AG04450 (cell line): ENCODE results near the gene ADNP2. TPM values are rescaled to one million over a fixed set of nuclear protein-coding genes. Genes with fewer than 3 reads are reported as not detected.

ENCODE experiments used
- CTCF ChIA-PET: fragments of 300-600, 350-600 bp; formaldehyde crosslinking; extraction: SDS; loops from one replicate; lab custom pipeline; 2022; ENCODE audit warnings: antibody characterized with exemption, inconsistent platforms; lab: Charles Lee
- POLR2A ChIA-PET: fragments of 350-600 bp; formaldehyde crosslinking; extraction: SDS; loops from one replicate; lab custom pipeline; 2021; ENCODE audit warnings: antibody characterized with exemption, inconsistent platforms; lab: Yijun Ruan, JAX
- DNase-seq: peaks from one replicate; pipeline ENCODE4 v3.0.0-alpha.2; 2011; ENCODE audit warnings: low read depth, low spot score
- H3K27ac ChIP-seq: one replicate; pipeline ENCODE4 v1.5.1; 2012; ENCODE audit warnings: low read depth, low read length, control low read depth
- H3K27me3 ChIP-seq: one replicate; pipeline ENCODE4 v1.6.0; 2012; ENCODE audit warnings: low read length; ENCODE audit not compliant: control insufficient read depth, insufficient read depth
- H3K4me3 ChIP-seq: 2 replicates; pipeline ENCODE4 v1.5.1; 2011; ENCODE audit warnings: mild to moderate bottlenecking, low read depth, low read length, control low read depth
- H3K9me3 ChIP-seq: 2 replicates; pipeline ENCODE4 v1.5.1; 2012; ENCODE audit warnings: low read length; ENCODE audit not compliant: control insufficient read depth, insufficient read depth
- CTCF ChIP-seq: IDR thresholded peaks from 2 replicates; pipeline ENCODE4 v1.5.1; 2011; ENCODE audit warnings: low read depth, low read length, control low read depth, inconsistent platforms
- polyA plus RNA-seq: library from polyadenylated mRNA; depleted of rRNA; stranded (reverse); fragments of >200 nt; gene quantifications from 2 replicates; pipeline ENCODE4 v1.2.3, GENCODE V29; 2011

The ADNP2 gene
- polyA plus RNA-seq, 1 experiment: 6.8 TPM

- POLR2A ChIA-PET: no interaction called here
- Histone ChIP-seq H3K9me3 (peaks cover 2% of the 10 kb centered on the region; the same call in 1 of the 2 replicates), H3K4me3 (peak overlapping the region; percentile 27; the same call in 1 of the 2 replicates), H3K27me3 (no peaks in the 10 kb centered on the region), H3K27ac (peak overlapping the region; percentile 11)
- CTCF ChIA-PET: interaction anchor here (0.6 to 3.3 kb wide), 18 partner anchors 8 to 85 kb away, joined by 3 to 29 read pairs (median 4); partner anchors contain the start of gene PARD6G
- DNase-seq: peak; percentile 24
- peak; percentile 80 for TF ChIP-seq CTCF
Observed at GRCh38 chr18:80171054-80171872, 62.2 kb downstream of the ADNP2 start.

- no peaks in the 10 kb centered on the region for H3K27me3 ChIP-seq
- no peak for DNase-seq
- ChIA-PET CTCF (no interaction called here), POLR2A (no interaction called here)
- H3K9me3 ChIP-seq: peaks cover 2% of the 10 kb centered on the region; the same call in 1 of the 2 replicates
- TF ChIP-seq CTCF: no peak
- no peak overlapping the region for H3K27ac ChIP-seq
- H3K4me3 ChIP-seq: no peak overlapping the region
Observed at GRCh38 chr18:80172056-80172455, 63.0 kb downstream of the ADNP2 start.

GRCh38 chr18:80173060-80173459 lies 64.0 kb downstream of the ADNP2 start:
- no peak overlapping the region for H3K4me3 ChIP-seq
- no peak for DNase-seq
- peaks cover 2% of the 10 kb centered on the region; the same call in 1 of the 2 replicates for H3K9me3 ChIP-seq
- H3K27me3 ChIP-seq: no peaks in the 10 kb centered on the region
- TF ChIP-seq CTCF: no peak
- ChIA-PET CTCF (no interaction called here), POLR2A (no interaction called here)
- H3K27ac ChIP-seq: no peak overlapping the region

GRCh38 chr18:80175451-80176204 lies 66.6 kb downstream of the ADNP2 start:
- H3K4me3 ChIP-seq: no peak overlapping the region
- H3K27ac ChIP-seq: no peak overlapping the region
- no peaks in the 10 kb centered on the region; the same call in 1 of the 2 replicates for H3K9me3 ChIP-seq
- no peaks in the 10 kb centered on the region for H3K27me3 ChIP-seq
- TF ChIP-seq CTCF: no peak
- ChIA-PET CTCF (interaction anchor here (0.8 to 1.1 kb wide), 2 partner anchors 18 to 21 kb away, joined by 3 to 6 read pairs; no protein-coding TSS in a partner anchor), POLR2A (no interaction called here)
- DNase-seq: no peak
